OCI-LY3 (cell line): ENCODE data around the gene TMEM208.

Source experiments
- EZH2phosphoT487 ChIP-seq: fragments of 200-600 bp; shearing (Covaris generic); IDR thresholded peaks from 2 replicates; pipeline ENCODE4 v1.6.1; 2018; ENCODE audit warnings: antibody characterized with exemption, mixed run types, low read depth
- TF ChIP-seq, protein P1 (sequence below): fragments of 200-600, 300-600 bp; sonication (generic); IDR thresholded peaks from 2 replicates; pipeline ENCODE4 v1.5.1; 2014; ENCODE audit warnings: antibody characterized with exemption, low read length, low read depth

DNA sequence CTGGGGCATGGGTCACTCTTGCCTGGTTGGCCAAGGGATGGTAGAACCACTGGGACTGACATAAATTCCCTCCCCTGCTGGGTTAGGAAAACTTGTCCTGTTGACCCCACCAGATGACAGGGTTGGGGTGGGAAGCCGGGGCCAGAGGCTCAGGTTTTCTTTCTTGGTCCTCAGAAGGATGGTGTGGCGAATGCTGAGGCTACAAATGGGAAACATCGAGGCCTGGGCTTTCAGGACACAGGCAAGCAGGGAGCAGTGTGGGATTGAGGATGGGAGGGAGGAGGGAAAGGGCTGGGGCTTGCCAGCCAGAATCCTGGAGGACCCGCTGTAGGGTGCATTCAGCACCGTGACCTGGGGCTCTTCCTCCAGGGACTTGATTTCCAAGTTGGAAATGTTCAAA is 37.9 kb downstream of the TMEM208 start:
- TF ChIP-seq, protein P1, sequence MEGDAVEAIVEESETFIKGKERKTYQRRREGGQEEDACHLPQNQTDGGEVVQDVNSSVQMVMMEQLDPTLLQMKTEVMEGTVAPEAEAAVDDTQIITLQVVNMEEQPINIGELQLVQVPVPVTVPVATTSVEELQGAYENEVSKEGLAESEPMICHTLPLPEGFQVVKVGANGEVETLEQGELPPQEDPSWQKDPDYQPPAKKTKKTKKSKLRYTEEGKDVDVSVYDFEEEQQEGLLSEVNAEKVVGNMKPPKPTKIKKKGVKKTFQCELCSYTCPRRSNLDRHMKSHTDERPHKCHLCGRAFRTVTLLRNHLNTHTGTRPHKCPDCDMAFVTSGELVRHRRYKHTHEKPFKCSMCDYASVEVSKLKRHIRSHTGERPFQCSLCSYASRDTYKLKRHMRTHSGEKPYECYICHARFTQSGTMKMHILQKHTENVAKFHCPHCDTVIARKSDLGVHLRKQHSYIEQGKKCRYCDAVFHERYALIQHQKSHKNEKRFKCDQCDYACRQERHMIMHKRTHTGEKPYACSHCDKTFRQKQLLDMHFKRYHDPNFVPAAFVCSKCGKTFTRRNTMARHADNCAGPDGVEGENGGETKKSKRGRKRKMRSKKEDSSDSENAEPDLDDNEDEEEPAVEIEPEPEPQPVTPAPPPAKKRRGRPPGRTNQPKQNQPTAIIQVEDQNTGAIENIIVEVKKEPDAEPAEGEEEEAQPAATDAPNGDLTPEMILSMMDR = no peak
- TF ChIP-seq EZH2phosphoT487 = no peak
